Activated CD8-positive, alpha-beta memory T cell treated with anti-CD3 and anti-CD28 coated beads, Interleukin-2, amount 10 ng/mL, durations not matched to agents 7 days and 5 days (primary cell): ENCODE data around the gene CEP89. TPM values are rescaled to one million over a fixed set of nuclear protein-coding genes. Genes with fewer than 3 reads are reported as not detected.
"Not testable (repeated sequence)": the region's sequence is repeated elsewhere in the genome, so short reads cannot be mapped to it uniquely, and the experiment has no call there.

Experiments
- ATAC-seq: fragments of 150-1000 bp; cut with Tn5 transposase; one replicate; pipeline ENCODE4 v1.10.0; 2021; ENCODE audit warnings: moderate library complexity
- CTCF ChIA-PET: fragments of 350-600 bp; sonication (Branson Sonifier 250); formaldehyde crosslinking; loops from one replicate; lab custom pipeline; 2021; ENCODE audit warnings: antibody characterized with exemption; lab: Charles Lee
- DNase-seq: peaks from one replicate; pipeline ENCODE4 v3.0.0-alpha.2; 2020
- H3K27ac Mint-ChIP-seq: one replicate; pipeline ENCODE4 v1.8.0; 2021; ENCODE audit warnings: mild to moderate bottlenecking, mixed read lengths
- H3K27me3 Mint-ChIP-seq: one replicate; pipeline ENCODE4 v1.8.0; 2021; ENCODE audit warnings: mixed read lengths
- H3K36me3 Mint-ChIP-seq: one replicate; pipeline ENCODE4 v1.8.0; 2021; ENCODE audit warnings: mild to moderate bottlenecking, mixed read lengths
- H3K4me1 Mint-ChIP-seq: one replicate; pipeline ENCODE4 v1.8.0; 2021; ENCODE audit warnings: mixed read lengths
- H3K4me3 Mint-ChIP-seq: one replicate; pipeline ENCODE4 v1.8.0; 2021; ENCODE audit warnings: mild to moderate bottlenecking, moderate library complexity, mixed read lengths
- H3K9me3 Mint-ChIP-seq: one replicate; pipeline ENCODE4 v1.8.0; 2022; ENCODE audit warnings: low read depth, mixed read lengths
- total RNA-seq, 2 experiments: library from RNA; stranded (reverse); gene quantifications; one replicate each; pipeline ENCODE4 v1.2.3, GENCODE V29; 2021

CEP89 gene
- total RNA-seq: 10 to 100 TPM; 17.9 to 21.9 TPM

GRCh38 chr19:32971715-32972540 lies at the start of gene CEP89, which contains the start of gene FAAP24:
TSS of gene CEP89 (minus strand) at chr19:32971958. CDS start at chr19:32971874, 84 bp downstream.
TSS of gene FAAP24 (plus strand) at chr19:32972242. CDS start at chr19:32973197, 955 bp downstream.
- Mint-ChIP-seq H3K27ac (peak within 1 kb of the TSS; percentile 93), H3K9me3 (no peaks in the 10 kb centered on the region), H3K4me1 (peaks cover 29% of the 10 kb centered on the region), H3K27me3 (no peaks in the 10 kb centered on the region), H3K36me3 (peaks cover 5% of the 10 kb centered on the region), H3K4me3 (peak within 1 kb of the TSS; percentile 99)
- CTCF ChIA-PET: interaction anchor here (0.6 to 1.6 kb wide), 7 partner anchors 16 to 435 kb away, joined by 3 to 4 read pairs (median 3); no protein-coding TSS in a partner anchor
- DNase-seq (peak; percentile 99), ATAC-seq (peak; percentile 98)

DNA sequence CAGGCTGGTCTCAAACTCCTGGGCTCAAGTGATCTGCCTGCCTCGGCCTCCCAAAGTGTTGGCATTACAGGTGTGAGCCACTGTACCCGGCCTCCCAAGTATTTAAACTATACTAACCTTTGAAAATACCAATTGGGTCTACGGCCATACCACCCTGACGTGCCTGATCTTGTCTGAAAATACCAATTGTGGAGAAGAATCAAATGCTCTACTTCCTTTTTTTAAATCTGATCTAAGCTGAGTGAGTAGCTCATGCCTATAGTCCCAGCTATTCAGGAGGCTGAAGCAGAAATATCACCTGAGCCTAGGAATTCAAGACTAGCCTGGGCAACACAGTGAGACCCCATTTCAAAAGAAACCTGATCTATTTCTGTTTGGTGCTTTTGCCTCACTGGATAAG lies 39.1 kb upstream of the CEP89 start:
- DNase-seq, ATAC-seq, H3K4me1 Mint-ChIP-seq, CTCF ChIA-PET, H3K9me3 Mint-ChIP-seq, H3K27ac Mint-ChIP-seq, H3K4me3 Mint-ChIP-seq, H3K27me3 Mint-ChIP-seq, H3K36me3 Mint-ChIP-seq: not testable (repeated sequence)

- CTCF ChIA-PET: no interaction called here
- ATAC-seq: no peak
- Mint-ChIP-seq H3K36me3 (no peaks in the 10 kb centered on the region), H3K4me3 (no peak overlapping the region), H3K4me1 (no peaks in the 10 kb centered on the region), H3K9me3 (no peaks in the 10 kb centered on the region), H3K27me3 (no peaks in the 10 kb centered on the region), H3K27ac (no peak overlapping the region)
- DNase-seq: no peak
Measured at GRCh38 chr19:33008738-33009137, 37.0 kb upstream of the CEP89 start.

- Mint-ChIP-seq H3K4me3 (no peak overlapping the region), H3K36me3 (no peaks in the 10 kb centered on the region), H3K27me3 (no peaks in the 10 kb centered on the region), H3K4me1 (peaks cover 5% of the 10 kb centered on the region), H3K27ac (no peak overlapping the region), H3K9me3 (no peaks in the 10 kb centered on the region)
- CTCF ChIA-PET: no interaction called here
- no peak for ATAC-seq
- DNase-seq: no peak
Measured at GRCh38 chr19:33005440-33005839, 33.7 kb upstream of the CEP89 start.

- not testable (repeated sequence) for ATAC-seq, H3K27ac Mint-ChIP-seq, H3K27me3 Mint-ChIP-seq, H3K9me3 Mint-ChIP-seq, H3K4me3 Mint-ChIP-seq, H3K36me3 Mint-ChIP-seq, DNase-seq
- H3K4me1 Mint-ChIP-seq: peaks cover 14% of the 10 kb centered on the region
- CTCF ChIA-PET: interaction anchor here (0.5 kb wide), 1 partner anchor 240 kb away, joined by 3 read pairs; no protein-coding TSS in a partner anchor
Measured at GRCh38 chr19:33003424-33004024, 31.8 kb upstream of the CEP89 start.

DNA sequence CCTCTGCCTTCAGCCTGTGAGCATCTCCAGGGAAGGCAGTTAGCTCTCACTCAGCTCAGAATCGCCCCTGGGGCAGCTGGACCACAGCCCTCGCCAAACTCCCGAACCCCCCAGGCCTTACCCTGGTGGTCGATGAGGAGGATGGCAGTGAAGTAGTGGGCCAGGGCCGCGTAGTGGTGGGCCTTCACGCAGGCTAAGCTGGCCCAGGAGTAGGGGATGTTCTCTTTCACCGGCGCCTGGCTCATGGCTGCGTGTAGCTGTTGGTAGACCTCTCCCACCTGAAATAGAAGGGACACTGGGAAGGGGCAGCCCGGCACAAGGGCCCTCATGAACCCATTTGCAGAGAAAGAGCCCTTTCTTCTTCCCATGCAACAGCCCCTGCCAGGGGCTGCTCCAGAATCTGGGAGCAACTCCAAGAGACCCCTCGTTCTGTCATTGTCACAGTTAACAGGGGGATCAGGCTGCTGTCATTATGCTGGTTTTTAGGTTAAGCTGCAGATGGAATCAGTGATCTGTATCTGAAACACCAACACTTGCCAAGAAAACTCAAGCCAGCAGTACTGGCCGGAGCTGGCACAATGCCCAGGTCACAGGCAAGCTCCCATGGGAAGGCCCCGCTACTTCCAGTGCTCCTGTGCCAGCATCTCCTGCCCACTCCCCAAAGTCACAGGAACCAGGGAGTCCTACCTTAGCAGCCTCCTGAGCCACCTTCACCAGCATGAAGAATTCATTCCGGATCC lies 30.5 kb upstream of the CEP89 start:
- H3K27me3 Mint-ChIP-seq, ATAC-seq, H3K36me3 Mint-ChIP-seq, DNase-seq, H3K27ac Mint-ChIP-seq, H3K4me3 Mint-ChIP-seq, H3K9me3 Mint-ChIP-seq: not testable (repeated sequence)
- CTCF ChIA-PET: interaction anchor here (1.2 to 3.2 kb wide), 2 partner anchors 27 to 29 kb away, joined by 4 to 8 read pairs; no protein-coding TSS in a partner anchor
- peaks cover 15% of the 10 kb centered on the region for H3K4me1 Mint-ChIP-seq

DNA sequence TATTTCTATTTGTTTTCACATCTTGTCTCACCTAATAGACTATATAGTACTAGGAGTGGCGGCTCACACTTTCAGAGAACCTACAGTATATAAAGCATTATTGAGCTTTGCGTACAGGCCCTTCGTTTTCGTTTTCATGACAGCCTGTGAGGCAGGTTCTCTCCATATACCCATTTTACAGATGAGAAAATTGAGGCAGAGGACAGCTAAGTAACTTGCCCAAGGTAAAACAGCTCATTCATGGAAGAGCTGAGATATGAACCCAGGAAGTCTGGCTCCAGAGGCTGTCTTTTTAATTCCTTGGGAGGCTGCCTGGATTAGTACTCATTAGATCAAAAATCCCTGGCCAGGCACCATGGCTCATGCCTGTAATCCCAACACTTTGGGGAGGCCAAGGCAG lies 29.2 kb upstream of the CEP89 start:
- Mint-ChIP-seq H3K36me3 (no peaks in the 10 kb centered on the region), H3K27ac (peak overlapping the region; percentile 63), H3K27me3 (no peaks in the 10 kb centered on the region), H3K4me1 (peaks cover 15% of the 10 kb centered on the region), H3K9me3 (no peaks in the 10 kb centered on the region), H3K4me3 (peak overlapping the region; percentile 6)
- ATAC-seq: peak; percentile 14
- CTCF ChIA-PET: interaction anchor here (1.2 to 3.2 kb wide), 2 partner anchors 25 to 28 kb away, joined by 4 to 8 read pairs; no protein-coding TSS in a partner anchor
- DNase-seq: no peak

GRCh38 chr19:33000510-33000909 lies 28.8 kb upstream of the CEP89 start:
- Mint-ChIP-seq H3K36me3 (no peaks in the 10 kb centered on the region), H3K4me1 (peaks cover 15% of the 10 kb centered on the region), H3K27me3 (no peaks in the 10 kb centered on the region), H3K4me3 (peak overlapping the region; percentile 6), H3K9me3 (no peaks in the 10 kb centered on the region), H3K27ac (peak overlapping the region; percentile 63)
- peak; percentile 86 for ATAC-seq
- CTCF ChIA-PET: interaction anchor here (1.2 to 3.2 kb wide), 2 partner anchors 25 to 27 kb away, joined by 4 to 8 read pairs; no protein-coding TSS in a partner anchor
- DNase-seq: peak; percentile 77

DNA sequence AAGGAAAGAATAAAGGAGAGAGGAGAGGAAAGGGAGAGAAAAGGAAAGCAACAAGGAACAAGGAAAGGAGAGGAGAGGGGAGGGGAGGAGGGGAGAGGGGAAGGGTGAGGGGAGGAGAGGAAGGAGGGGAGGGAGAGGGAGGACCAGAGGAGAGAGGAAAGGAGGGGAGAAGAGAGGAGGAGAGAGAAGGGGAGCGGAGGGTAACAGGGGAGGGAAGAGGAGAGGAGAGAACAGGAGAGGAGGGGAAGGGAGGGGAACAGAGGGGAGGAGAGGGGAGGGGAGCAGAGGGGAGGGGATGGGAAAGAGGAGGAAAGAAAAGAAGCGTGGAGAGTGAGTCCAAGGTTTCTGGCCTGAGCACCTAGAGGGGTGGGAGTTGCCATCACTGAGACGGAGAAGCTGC lies 27.0 kb upstream of the CEP89 start:
- Mint-ChIP-seq H3K27ac (no peak overlapping the region), H3K27me3 (no peaks in the 10 kb centered on the region), H3K4me1 (peaks cover 15% of the 10 kb centered on the region), H3K36me3 (no peaks in the 10 kb centered on the region), H3K4me3 (no peak overlapping the region), H3K9me3 (no peaks in the 10 kb centered on the region)
- CTCF ChIA-PET: no interaction called here
- ATAC-seq: no peak
- DNase-seq: no peak

DNA sequence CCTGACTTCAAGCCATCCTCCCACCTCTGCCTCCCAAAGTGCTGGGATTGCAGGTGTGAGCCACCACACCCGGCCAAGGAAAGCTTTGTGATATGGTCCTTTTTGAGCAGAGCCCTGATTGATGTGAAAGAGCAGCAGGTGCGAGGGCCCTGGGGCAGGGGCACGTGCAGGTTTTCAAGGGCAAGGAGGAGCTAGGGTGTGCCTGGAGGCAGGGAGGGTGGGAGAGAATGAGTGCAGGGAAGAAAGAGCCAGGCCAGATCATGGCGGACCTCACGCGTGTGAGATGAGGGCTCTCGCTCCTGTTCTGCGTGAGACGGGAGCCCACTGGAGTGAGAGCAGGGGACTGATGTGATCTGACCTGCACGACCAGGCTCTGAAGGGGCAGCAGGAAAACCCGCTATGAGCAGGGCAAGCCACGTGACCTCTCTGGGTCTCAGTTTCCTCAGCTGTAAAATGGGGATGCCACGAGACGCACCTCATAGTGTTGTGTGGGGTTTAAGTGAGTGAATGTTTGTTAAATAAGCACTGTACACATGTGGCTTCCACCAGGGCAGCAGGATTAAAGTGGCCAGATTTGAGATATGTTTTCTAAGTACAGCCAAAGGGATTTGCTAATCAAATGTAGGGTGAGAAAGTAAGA lies 26.1 kb upstream of the CEP89 start:
- DNase-seq (no peak), ATAC-seq (no peak)
- H3K9me3 Mint-ChIP-seq: no peaks in the 10 kb centered on the region
- no peaks in the 10 kb centered on the region for H3K27me3 Mint-ChIP-seq
- peak overlapping the region; percentile 5 for H3K27ac Mint-ChIP-seq
- H3K4me1 Mint-ChIP-seq: peaks cover 15% of the 10 kb centered on the region
- no peaks in the 10 kb centered on the region for H3K36me3 Mint-ChIP-seq
- CTCF ChIA-PET: no interaction called here
- H3K4me3 Mint-ChIP-seq: no peak overlapping the region

GRCh38 chr19:32997061-32997464 lies 25.3 kb upstream of the CEP89 start:
- H3K27ac Mint-ChIP-seq, H3K4me3 Mint-ChIP-seq, ATAC-seq, CTCF ChIA-PET, H3K9me3 Mint-ChIP-seq, H3K36me3 Mint-ChIP-seq, H3K27me3 Mint-ChIP-seq, DNase-seq: not testable (repeated sequence)
- peaks cover 15% of the 10 kb centered on the region for H3K4me1 Mint-ChIP-seq

- ATAC-seq, H3K9me3 Mint-ChIP-seq, CTCF ChIA-PET, DNase-seq, H3K27ac Mint-ChIP-seq, H3K27me3 Mint-ChIP-seq, H3K36me3 Mint-ChIP-seq, H3K4me3 Mint-ChIP-seq: not testable (repeated sequence)
- peaks cover 15% of the 10 kb centered on the region for H3K4me1 Mint-ChIP-seq
Measured at GRCh38 chr19:32995966-32996365, 24.2 kb upstream of the CEP89 start.

DNA sequence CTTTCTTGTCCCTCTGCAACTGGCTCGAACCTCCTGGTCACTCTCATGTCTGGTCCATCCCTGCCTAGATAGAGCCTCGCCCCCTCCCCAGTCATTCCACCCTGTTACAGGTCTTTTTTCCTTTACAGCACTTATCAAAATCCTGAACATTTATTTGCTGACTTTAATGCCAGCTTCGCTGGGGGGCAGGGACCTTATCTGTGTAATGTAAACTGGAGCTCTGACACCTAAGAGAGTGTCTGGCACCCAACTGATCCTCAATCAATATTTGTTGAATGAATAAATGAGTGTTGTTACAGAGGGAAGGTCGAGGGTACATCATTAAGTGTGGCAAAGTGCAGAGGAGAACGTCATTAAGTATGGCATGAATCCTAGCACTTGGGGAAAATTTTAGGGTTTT lies 17.0 kb upstream of the CEP89 start:
- no peaks in the 10 kb centered on the region for H3K36me3 Mint-ChIP-seq
- no peak overlapping the region for H3K27ac Mint-ChIP-seq
- DNase-seq (no peak), ATAC-seq (no peak)
- H3K4me3 Mint-ChIP-seq: no peak overlapping the region
- H3K27me3 Mint-ChIP-seq: no peaks in the 10 kb centered on the region
- H3K9me3 Mint-ChIP-seq: no peaks in the 10 kb centered on the region
- CTCF ChIA-PET: no interaction called here
- H3K4me1 Mint-ChIP-seq: no peaks in the 10 kb centered on the region
